IMR-90 (cell line): ENCODE measurements around the gene HS6ST3. TPM values are rescaled to one million over a fixed set of nuclear protein-coding genes. Genes with fewer than 3 reads are reported as not detected.

Experiments
- ATAC-seq: fragments of 200-7000 bp; cut with Tn5 transposase; 2 replicates; pipeline ENCODE4 v1.9.1; 2020; ENCODE audit warnings: low read depth, mild to moderate bottlenecking, moderate library complexity
- BruUV-seq: library from RNA; stranded (reverse); fragments of 400-500 nt; replicated peaks from 2 replicates; lab custom pipeline; 2021; lab: Mats Ljungman, UMichigan
- CTCF ChIA-PET: fragments of 300-600 bp; formaldehyde crosslinking; extraction: SDS; loops from one replicate; lab custom pipeline; 2021; ENCODE audit warnings: antibody characterized with exemption; lab: Yijun Ruan, JAX
- POLR2A ChIA-PET: fragments of 300-600 bp; sonication (Branson Sonifier 250); formaldehyde crosslinking; loops from one replicate; lab custom pipeline; 2022; ENCODE audit warnings: antibody characterized with exemption; ENCODE audit not compliant: unreplicated experiment; lab: Charles Lee
- DNase-seq: peaks from one replicate; pipeline ENCODE4 v3.0.0; 2013
- H2AFZ ChIP-seq: replicated peaks from 2 replicates; pipeline ENCODE3; 2013; ENCODE audit warnings: low read length, mild to moderate bottlenecking; ENCODE audit not compliant: poor library complexity
- H2AK5ac ChIP-seq: 2 replicates; pipeline ENCODE4 v1.6.1; 2013; ENCODE audit warnings: low read depth, low read length, inconsistent platforms
- H2AK9ac ChIP-seq: replicated peaks from 2 replicates; pipeline ENCODE3; 2013; ENCODE audit warnings: mild to moderate bottlenecking, low read depth, low read length, moderate library complexity; ENCODE audit not compliant: poor library complexity
- H2BK120ac ChIP-seq: 2 replicates; pipeline ENCODE4 v1.6.1; 2013; ENCODE audit warnings: low read depth, low read length, inconsistent platforms
- H2BK15ac ChIP-seq: 3 replicates; pipeline ENCODE4 v1.6.1; 2013; ENCODE audit warnings: low read depth, low read length, inconsistent platforms
- H2BK20ac ChIP-seq: 2 replicates; pipeline ENCODE4 v1.6.1; 2013; ENCODE audit warnings: low read depth, mild to moderate bottlenecking, inconsistent platforms, low read length, moderate library complexity
- H2BK5ac ChIP-seq: 2 replicates; pipeline ENCODE4 v1.6.1; 2013; ENCODE audit warnings: mild to moderate bottlenecking, low read depth, low read length, inconsistent platforms; ENCODE audit not compliant: poor library complexity, severe bottlenecking
- H3K14ac ChIP-seq: replicated peaks from 2 replicates; pipeline ENCODE4 v1.6.1; 2013; ENCODE audit warnings: low read depth, low read length, inconsistent platforms
- H3K18ac ChIP-seq: 2 replicates; pipeline ENCODE4 v1.6.1; 2013; ENCODE audit warnings: low read depth, low read length, control low read depth
- H3K23ac ChIP-seq: 2 replicates; pipeline ENCODE4 v1.6.1; 2013; ENCODE audit warnings: low read depth, low read length, inconsistent platforms
- H3K27ac ChIP-seq: 2 replicates; pipeline ENCODE4 v1.5.1; 2013; ENCODE audit warnings: mild to moderate bottlenecking, control low read depth, low read length; ENCODE audit not compliant: insufficient read depth
- H3K27me3 ChIP-seq: 2 replicates; pipeline ENCODE4 v1.6.1; 2013; ENCODE audit warnings: low read length; ENCODE audit not compliant: control insufficient read depth, insufficient read depth
- H3K36me3 ChIP-seq: 2 replicates; pipeline ENCODE4 v1.6.1; 2013; ENCODE audit warnings: low read length, mixed read lengths; ENCODE audit not compliant: control insufficient read depth, insufficient read depth
- H3K4ac ChIP-seq: 2 replicates; pipeline ENCODE4 v1.6.1; 2013; ENCODE audit warnings: low read depth, low read length, inconsistent platforms
- H3K4me1 ChIP-seq: 2 replicates; pipeline ENCODE4 v1.6.1; 2013; ENCODE audit warnings: low read length, mixed read lengths; ENCODE audit not compliant: control insufficient read depth, insufficient read depth
- H3K4me2 ChIP-seq: 2 replicates; pipeline ENCODE4 v1.6.1; 2013; ENCODE audit warnings: low read depth, mild to moderate bottlenecking, control low read depth, low read length, moderate library complexity
- H3K4me3 ChIP-seq: 2 replicates; pipeline ENCODE4 v1.5.1; 2013; ENCODE audit warnings: low read depth, mild to moderate bottlenecking, control low read depth, low read length, moderate library complexity; ENCODE audit not compliant: insufficient read depth
- H3K56ac ChIP-seq: 2 replicates; pipeline ENCODE4 v1.6.1; 2013; ENCODE audit warnings: low read length, inconsistent platforms; ENCODE audit not compliant: insufficient read depth; ENCODE audit errors: extremely low read depth
- H3K79me1 ChIP-seq, 2 experiments: 2 replicates each; pipeline ENCODE4 v1.6.1; 2013; ENCODE audit warnings: low read length in 2 of 2, inconsistent platforms in 1 of 2, low read depth in 1 of 2
- H3K9ac ChIP-seq: 2 replicates; pipeline ENCODE4 v1.6.1; 2013; ENCODE audit warnings: low read depth, low read length, control low read depth
- H3K9me1 ChIP-seq: 2 replicates; pipeline ENCODE4 v1.6.1; 2013; ENCODE audit warnings: low read length, inconsistent platforms; ENCODE audit not compliant: insufficient read depth
- H3K9me3 ChIP-seq: 2 replicates; pipeline ENCODE4 v1.6.1; 2013; ENCODE audit warnings: low read length; ENCODE audit not compliant: control insufficient read depth, insufficient read depth
- H4K20me1 ChIP-seq: 2 replicates; pipeline ENCODE4 v1.6.1; 2013; ENCODE audit warnings: low read length, inconsistent platforms; ENCODE audit not compliant: insufficient read depth
- H4K5ac ChIP-seq: 2 replicates; pipeline ENCODE4 v1.6.1; 2013; ENCODE audit warnings: mild to moderate bottlenecking, low read depth, low read length, control low read depth
- H4K8ac ChIP-seq, 2 experiments: 2 replicates each; pipeline ENCODE4 v1.6.1; 2013; ENCODE audit warnings: low read depth in 2 of 2, low read length in 2 of 2, control low read depth in 1 of 2, inconsistent platforms in 1 of 2
- H4K91ac ChIP-seq: 2 replicates; pipeline ENCODE4 v1.6.1; 2013; ENCODE audit warnings: low read depth, low read length, inconsistent platforms; ENCODE audit not compliant: insufficient read depth
- BHLHE40 ChIP-seq: fragments of 150-350 bp; IDR thresholded peaks from 2 replicates; pipeline ENCODE4 v1.6.1; 2016; ENCODE audit warnings: mild to moderate bottlenecking, low read depth, low read length
- CHD1 ChIP-seq: IDR thresholded peaks from 2 replicates; pipeline ENCODE4 v1.6.1; 2012; ENCODE audit warnings: low read depth, low read length, improper control_type of control experiment
- FOS ChIP-seq: fragments of 150-350 bp; IDR thresholded peaks from 2 replicates; pipeline ENCODE4 v1.6.1; 2016; ENCODE audit warnings: low read depth, low read length
- MAFK ChIP-seq: IDR thresholded peaks from 2 replicates; pipeline ENCODE4 v1.6.1; 2012; ENCODE audit warnings: low read depth, low read length, improper control_type of control experiment
- MAZ ChIP-seq: IDR thresholded peaks from 2 replicates; pipeline ENCODE4 v1.6.1; 2012; ENCODE audit warnings: low read depth, mild to moderate bottlenecking, low read length, improper control_type of control experiment, moderate library complexity, borderline replicate concordance
- MXI1 ChIP-seq: IDR thresholded peaks from 2 replicates; pipeline ENCODE4 v1.6.1; 2012; ENCODE audit warnings: low read depth, mild to moderate bottlenecking, low read length, moderate library complexity, borderline replicate concordance
- NFE2L2 ChIP-seq: fragments of 150-350 bp; IDR thresholded peaks from 2 replicates; pipeline ENCODE4 v1.6.1; 2016; ENCODE audit warnings: low read depth, mild to moderate bottlenecking, low read length
- POLR2A ChIP-seq: IDR thresholded peaks from 2 replicates; pipeline ENCODE4 v1.6.1; 2012; ENCODE audit warnings: mild to moderate bottlenecking, low read depth, low read length
- RAD21 ChIP-seq: IDR thresholded peaks from 2 replicates; pipeline ENCODE4 v1.6.1; 2012; ENCODE audit warnings: low read length, improper control_type of control experiment
- RCOR1 ChIP-seq: IDR thresholded peaks from 2 replicates; pipeline ENCODE4 v1.6.1; 2012; ENCODE audit warnings: mild to moderate bottlenecking, low read length, improper control_type of control experiment; ENCODE audit not compliant: insufficient replicate concordance
- RFX5 ChIP-seq: IDR thresholded peaks from 2 replicates; pipeline ENCODE4 v1.8.0; 2012; ENCODE audit warnings: low read depth, mild to moderate bottlenecking, low read length, moderate library complexity
- SMC3 ChIP-seq: fragments of 150-350 bp; IDR thresholded peaks from 2 replicates; pipeline ENCODE4 v1.6.1; 2016; ENCODE audit warnings: low read depth, mild to moderate bottlenecking, antibody characterized with exemption, low read length, moderate library complexity
- WGBS, 2 experiments: methylation state at CpG; one replicate each; pipeline versions ENCODE4 v1.1.5 to v1.1.7; 2013; ENCODE audit warnings: missing lambda C conversion rate in 2 of 2; ENCODE audit not compliant: insufficient read length in 1 of 2; ENCODE audit errors: extremely low coverage in 2 of 2; 5-methylcytosine and 5-hydroxymethylcytosine counted together
- dilution Hi-C: fragments of 300-500 bp; cut with HindIII; formaldehyde crosslinking; loops from one replicate; pipeline ENCODE4 v1.14.3; 2018; ENCODE audit warnings: low sequenced_read_pairs; ENCODE audit not compliant: unreplicated experiment
- in situ Hi-C: fragments of 300-500 bp; cut with MboI; formaldehyde crosslinking; loops from 3 replicates; pipeline ENCODE4 v1.14.3; 2019; ENCODE audit warnings: low sequenced_read_pairs, inconsistent platforms, mixed read lengths
- intact Hi-C: fragments of 100-400 bp; cut with micrococcal nuclease; formaldehyde crosslinking; loops from 2 replicates; pipeline ENCODE4 v1.10.0; 2022
- polyA plus RNA-seq, 3 experiments: library from polyadenylated mRNA; depleted of rRNA; stranded (reverse); fragments of >200 nt; gene quantifications; 2 replicates each; pipeline ENCODE4 v1.2.3, GENCODE V29; 2012; ENCODE audit warnings: low replicate concordance in 1 of 3
- total RNA-seq: library from RNA; depleted of rRNA; stranded (reverse); fragments of >200 nt; gene quantifications from 2 replicates; pipeline ENCODE4 v1.2.3, GENCODE V29; 2012
- TF ChIP-seq, protein P1 (sequence below): conservative IDR thresholded peaks from 2 replicates; pipeline ENCODE4 v1.5.1; 2012; ENCODE audit warnings: mild to moderate bottlenecking, low read depth, low read length, improper control_type of control experiment
- TF ChIP-seq, protein P2 (sequence below): fragments of 150-350 bp; IDR thresholded peaks from 2 replicates; pipeline ENCODE4 v1.6.1; 2017; ENCODE audit warnings: mild to moderate bottlenecking, antibody characterized with exemption, low read length, low read depth

Gene HS6ST3
- total and polyA plus RNA-seq, 2 of the 4 experiments (the other 2 are of a cell fraction), result not detected

DNA sequence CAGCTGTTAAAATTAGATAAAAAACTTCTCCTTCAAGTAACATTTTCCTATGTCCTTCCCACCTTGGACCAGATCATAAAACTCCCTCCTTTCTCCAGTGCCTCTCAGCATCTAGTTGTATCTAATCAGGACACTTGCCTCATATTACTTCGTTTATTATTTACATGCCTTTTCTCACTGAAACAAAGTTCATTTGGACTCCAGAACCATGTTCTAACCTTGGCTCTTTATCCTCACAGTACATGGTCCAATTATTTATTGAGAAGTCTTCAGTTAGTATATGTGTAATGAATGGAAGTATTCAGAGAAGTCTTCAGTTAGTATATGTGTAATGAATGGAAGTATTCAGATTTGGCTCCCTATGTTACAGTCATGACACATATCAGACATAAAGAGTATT lies 561.7 kb downstream of the HS6ST3 start:
- no peak overlapping the region for H2BK20ac ChIP-seq
- H3K9ac ChIP-seq, result no peak overlapping the region
- no peak for TF ChIP-seq MAFK
- TF ChIP-seq RFX5, result no peak
- TF ChIP-seq RAD21, result no peak
- TF ChIP-seq BHLHE40, result no peak
- no peak for TF ChIP-seq CHD1
- TF ChIP-seq MAZ, result no peak
- no peak for TF ChIP-seq POLR2A
- no peak for TF ChIP-seq NFE2L2
- TF ChIP-seq MXI1, result no peak
- no peak for TF ChIP-seq FOS
- TF ChIP-seq, protein P1, sequence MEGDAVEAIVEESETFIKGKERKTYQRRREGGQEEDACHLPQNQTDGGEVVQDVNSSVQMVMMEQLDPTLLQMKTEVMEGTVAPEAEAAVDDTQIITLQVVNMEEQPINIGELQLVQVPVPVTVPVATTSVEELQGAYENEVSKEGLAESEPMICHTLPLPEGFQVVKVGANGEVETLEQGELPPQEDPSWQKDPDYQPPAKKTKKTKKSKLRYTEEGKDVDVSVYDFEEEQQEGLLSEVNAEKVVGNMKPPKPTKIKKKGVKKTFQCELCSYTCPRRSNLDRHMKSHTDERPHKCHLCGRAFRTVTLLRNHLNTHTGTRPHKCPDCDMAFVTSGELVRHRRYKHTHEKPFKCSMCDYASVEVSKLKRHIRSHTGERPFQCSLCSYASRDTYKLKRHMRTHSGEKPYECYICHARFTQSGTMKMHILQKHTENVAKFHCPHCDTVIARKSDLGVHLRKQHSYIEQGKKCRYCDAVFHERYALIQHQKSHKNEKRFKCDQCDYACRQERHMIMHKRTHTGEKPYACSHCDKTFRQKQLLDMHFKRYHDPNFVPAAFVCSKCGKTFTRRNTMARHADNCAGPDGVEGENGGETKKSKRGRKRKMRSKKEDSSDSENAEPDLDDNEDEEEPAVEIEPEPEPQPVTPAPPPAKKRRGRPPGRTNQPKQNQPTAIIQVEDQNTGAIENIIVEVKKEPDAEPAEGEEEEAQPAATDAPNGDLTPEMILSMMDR, result no peak
- TF ChIP-seq, protein P2, sequence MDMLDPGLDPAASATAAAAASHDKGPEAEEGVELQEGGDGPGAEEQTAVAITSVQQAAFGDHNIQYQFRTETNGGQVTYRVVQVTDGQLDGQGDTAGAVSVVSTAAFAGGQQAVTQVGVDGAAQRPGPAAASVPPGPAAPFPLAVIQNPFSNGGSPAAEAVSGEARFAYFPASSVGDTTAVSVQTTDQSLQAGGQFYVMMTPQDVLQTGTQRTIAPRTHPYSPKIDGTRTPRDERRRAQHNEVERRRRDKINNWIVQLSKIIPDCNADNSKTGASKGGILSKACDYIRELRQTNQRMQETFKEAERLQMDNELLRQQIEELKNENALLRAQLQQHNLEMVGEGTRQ, result no peak
- no peak for TF ChIP-seq RCOR1
- no peak for TF ChIP-seq SMC3
- H3K4me3 ChIP-seq, result no peak overlapping the region
- H3K4me1 ChIP-seq, result no peaks in the 10 kb centered on the region
- H3K18ac ChIP-seq, result no peak overlapping the region
- ChIA-PET CTCF (no interaction called here), POLR2A (no interaction called here)
- no TSS peak for BruUV-seq
- no peak overlapping the region for H3K56ac ChIP-seq
- H3K4ac ChIP-seq, result no peak overlapping the region
- H2AK9ac ChIP-seq, result no peak overlapping the region
- in situ Hi-C loops, result no loop called here
- no peak overlapping the region for H2AFZ ChIP-seq
- H3K27me3 ChIP-seq, result no peaks in the 10 kb centered on the region
- H2BK120ac ChIP-seq, result no peak overlapping the region
- H3K9me3 ChIP-seq, result peaks cover 4% of the 10 kb centered on the region; the same call in 1 of the 2 replicates
- no peaks in the 10 kb centered on the region for H4K20me1 ChIP-seq
- no peak overlapping the region for H2BK15ac ChIP-seq
- no peak overlapping the region for H3K4me2 ChIP-seq
- ATAC-seq (no peak), DNase-seq (no peak)
- no peaks in the 10 kb centered on the region for H3K79me1 ChIP-seq
- H3K9me1 ChIP-seq, result no peaks in the 10 kb centered on the region
- no peak overlapping the region for H2BK5ac ChIP-seq
- no peaks in the 10 kb centered on the region for H3K36me3 ChIP-seq
- dilution Hi-C loops, result no loop called here
- H4K91ac ChIP-seq, result no peak overlapping the region
- no peak overlapping the region for H3K23ac ChIP-seq
- no peak overlapping the region for H4K5ac ChIP-seq
- H2AK5ac ChIP-seq, result no peak overlapping the region
- intact Hi-C loops, result no loop called here
- H3K27ac ChIP-seq, result no peak overlapping the region
- H4K8ac ChIP-seq, result no peak overlapping the region
- no CpG with 5 or more reads among the region's 1 CpG for WGBS, 2 experiments
- no peak overlapping the region for H3K14ac ChIP-seq
